Measurements from ENCODE around the gene CLEC18C. TPM values are rescaled to one million over a fixed set of nuclear protein-coding genes. Genes with fewer than 3 reads are reported as not detected.
A peak's percentile ranks its signal among the peaks of the same experiment; 100 is the strongest.

Gene CLEC18C
- polyA plus RNA-seq, 2 of the 4 experiments (the other 2 are of a cell fraction), result 0.15 to 0.16 TPM

- H3K27ac ChIP-seq, result no peak overlapping the region
- peaks cover 16% of the 10 kb centered on the region for H3K4me1 ChIP-seq
- no peak for FAIRE-seq
- 79% methylated on average over 7 of the region's 7 CpGs for WGBS (ENCODE audit: missing lambda C conversion rate)
- no peak overlapping the region for H3K4me3 ChIP-seq
- peak; percentile 12 to 46 for DNase-seq (ENCODE audit: low read depth in 1 of 2, low spot score in 1 of 2)
- ChIA-PET CTCF (interaction anchor here (0.9 to 1.7 kb wide), 4 partner anchors 23 to 109 kb away, joined by 3 to 4 read pairs (median 4); partner anchors contain the start of gene EXOSC6), POLR2A (no interaction called here)
- ATAC-seq, result peak in 1 of 2 experiments; percentile 33; a peak in 3 of 6 replicates
- TF ChIP-seq PHF8 (IDR thresholded peaks at IDR 0.05; ENCODE audit: borderline replicate concordance, low read depth) (no peak), REST (IDR thresholded peaks at IDR 0.05) (no peak), HDAC2 (IDR thresholded peaks at IDR 0.05) (no peak), SREBF2 (IDR thresholded peaks at IDR 0.05) (no peak), FOSL2 (IDR thresholded peaks at IDR 0.05) (no peak), FOSL2 (CRISPR knock-in tag; IDR thresholded peaks at IDR 0.05) (no peak), FOXS1 (CRISPR knock-in tag; IDR thresholded peaks at IDR 0.05) (no peak), MAFK (IDR thresholded peaks at IDR 0.05; ENCODE audit: partially characterized antibody) (no peak)
- no peaks in the 10 kb centered on the region for H3K9me3 ChIP-seq
- H3K4me2 ChIP-seq, result no peak overlapping the region
These were observed 15.2 kb upstream of the CLEC18C start for GRCh38 chr16:70158261-70158939.

GRCh38 chr16:70159355-70160348, 13.9 kb upstream of the CLEC18C start:
- no peak overlapping the region for H3K4me2 ChIP-seq
- no peaks in the 10 kb centered on the region for H3K9me3 ChIP-seq
- POLR2A ChIA-PET, result no interaction called here
- peaks cover 16% of the 10 kb centered on the region for H3K4me1 ChIP-seq
- CTCF ChIA-PET, result interaction anchor here (1.5 to 1.7 kb wide), 4 partner anchors 24 to 495 kb away, joined by 3 to 4 read pairs (median 4); partner anchors contain the start of gene EXOSC6
- whole genome bisulfite sequencing (ENCODE audit: missing lambda C conversion rate), result 80% methylated on average over 9 of the region's 9 CpGs
- H3K4me3 ChIP-seq, result no peak overlapping the region
- FAIRE-seq (no peak), DNase-seq (ENCODE audit: low read depth in 1 of 2, low spot score in 1 of 2) (no peak), ATAC-seq (no peak)
- TF ChIP-seq REST (IDR thresholded peaks at IDR 0.05), result no peak
- TF ChIP-seq NR3C1 (IDR thresholded peaks at IDR 0.05), result no peak
- no peak for TF ChIP-seq POLR2AphosphoS2 (conservative IDR thresholded peaks at IDR 0.05; ENCODE audit: low read length)
- TF ChIP-seq, protein P1, sequence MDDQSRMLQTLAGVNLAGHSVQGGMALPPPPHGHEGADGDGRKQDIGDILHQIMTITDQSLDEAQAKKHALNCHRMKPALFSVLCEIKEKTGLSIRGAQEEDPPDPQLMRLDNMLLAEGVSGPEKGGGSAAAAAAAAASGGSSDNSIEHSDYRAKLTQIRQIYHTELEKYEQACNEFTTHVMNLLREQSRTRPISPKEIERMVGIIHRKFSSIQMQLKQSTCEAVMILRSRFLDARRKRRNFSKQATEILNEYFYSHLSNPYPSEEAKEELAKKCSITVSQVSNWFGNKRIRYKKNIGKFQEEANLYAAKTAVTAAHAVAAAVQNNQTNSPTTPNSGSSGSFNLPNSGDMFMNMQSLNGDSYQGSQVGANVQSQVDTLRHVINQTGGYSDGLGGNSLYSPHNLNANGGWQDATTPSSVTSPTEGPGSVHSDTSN (IDR thresholded peaks at IDR 0.05), result no peak
- no peak for TF ChIP-seq ZC3H11A (IDR thresholded peaks at IDR 0.05)
- no peak for TF ChIP-seq PHF8 (IDR thresholded peaks at IDR 0.05; ENCODE audit: borderline replicate concordance, low read depth)
- TF ChIP-seq CBX2 (IDR thresholded peaks at IDR 0.05; ENCODE audit: borderline replicate concordance, low read depth), result no peak
- no peak for TF ChIP-seq CHD2 (IDR thresholded peaks at IDR 0.05; ENCODE audit: low read length, partially characterized antibody)
- TF ChIP-seq RCOR1 (IDR thresholded peaks at IDR 0.05; ENCODE audit: low read depth, low read length), result no peak
- no peak overlapping the region for H3K27ac ChIP-seq
